ENCODE results near the gene ERN1.

DNA sequence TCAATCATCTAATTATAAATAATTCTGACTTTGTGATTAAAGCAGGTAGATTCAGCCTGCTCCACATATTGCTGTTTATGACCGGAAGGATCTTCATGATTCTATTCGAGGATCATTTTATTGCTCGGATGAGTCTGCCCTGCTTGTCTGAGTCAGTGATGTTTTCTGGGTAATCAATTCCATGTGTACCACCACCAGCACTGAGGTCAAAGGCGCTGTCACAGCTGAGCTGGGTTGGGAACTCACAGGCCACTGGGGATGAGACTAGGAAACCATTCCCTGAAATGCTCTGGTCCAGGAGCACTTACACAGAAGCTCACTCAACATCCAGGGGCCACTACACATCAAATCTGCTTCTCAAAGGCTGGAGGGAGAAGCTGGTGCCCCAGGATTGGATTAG is 30.4 kb upstream of the ERN1 start:
- TF ChIP-seq POLR2AphosphoS5 (IDR thresholded peaks at IDR 0.05): no peak
- TF ChIP-seq, protein P1, sequence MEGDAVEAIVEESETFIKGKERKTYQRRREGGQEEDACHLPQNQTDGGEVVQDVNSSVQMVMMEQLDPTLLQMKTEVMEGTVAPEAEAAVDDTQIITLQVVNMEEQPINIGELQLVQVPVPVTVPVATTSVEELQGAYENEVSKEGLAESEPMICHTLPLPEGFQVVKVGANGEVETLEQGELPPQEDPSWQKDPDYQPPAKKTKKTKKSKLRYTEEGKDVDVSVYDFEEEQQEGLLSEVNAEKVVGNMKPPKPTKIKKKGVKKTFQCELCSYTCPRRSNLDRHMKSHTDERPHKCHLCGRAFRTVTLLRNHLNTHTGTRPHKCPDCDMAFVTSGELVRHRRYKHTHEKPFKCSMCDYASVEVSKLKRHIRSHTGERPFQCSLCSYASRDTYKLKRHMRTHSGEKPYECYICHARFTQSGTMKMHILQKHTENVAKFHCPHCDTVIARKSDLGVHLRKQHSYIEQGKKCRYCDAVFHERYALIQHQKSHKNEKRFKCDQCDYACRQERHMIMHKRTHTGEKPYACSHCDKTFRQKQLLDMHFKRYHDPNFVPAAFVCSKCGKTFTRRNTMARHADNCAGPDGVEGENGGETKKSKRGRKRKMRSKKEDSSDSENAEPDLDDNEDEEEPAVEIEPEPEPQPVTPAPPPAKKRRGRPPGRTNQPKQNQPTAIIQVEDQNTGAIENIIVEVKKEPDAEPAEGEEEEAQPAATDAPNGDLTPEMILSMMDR (IDR thresholded peaks at IDR 0.05; ENCODE audit: poor library complexity, severe bottlenecking): no peak
- no peak for TF ChIP-seq RAD21 (conservative IDR thresholded peaks at IDR 0.05)
- TF ChIP-seq EP300 (conservative IDR thresholded peaks at IDR 0.05; ENCODE audit: poor library complexity, severe bottlenecking): no peak
- no peak for TF ChIP-seq EZH2 (IDR thresholded peaks at IDR 0.05; ENCODE audit: borderline replicate concordance, insufficient read depth, low read length, poor library complexity, severe bottlenecking)
- no peak for TF ChIP-seq SMC3 (conservative IDR thresholded peaks at IDR 0.05; ENCODE audit: poor library complexity)
- TF ChIP-seq TAF1 (IDR thresholded peaks at IDR 0.05; ENCODE audit: low read depth): no peak
- TF ChIP-seq, protein P2, sequence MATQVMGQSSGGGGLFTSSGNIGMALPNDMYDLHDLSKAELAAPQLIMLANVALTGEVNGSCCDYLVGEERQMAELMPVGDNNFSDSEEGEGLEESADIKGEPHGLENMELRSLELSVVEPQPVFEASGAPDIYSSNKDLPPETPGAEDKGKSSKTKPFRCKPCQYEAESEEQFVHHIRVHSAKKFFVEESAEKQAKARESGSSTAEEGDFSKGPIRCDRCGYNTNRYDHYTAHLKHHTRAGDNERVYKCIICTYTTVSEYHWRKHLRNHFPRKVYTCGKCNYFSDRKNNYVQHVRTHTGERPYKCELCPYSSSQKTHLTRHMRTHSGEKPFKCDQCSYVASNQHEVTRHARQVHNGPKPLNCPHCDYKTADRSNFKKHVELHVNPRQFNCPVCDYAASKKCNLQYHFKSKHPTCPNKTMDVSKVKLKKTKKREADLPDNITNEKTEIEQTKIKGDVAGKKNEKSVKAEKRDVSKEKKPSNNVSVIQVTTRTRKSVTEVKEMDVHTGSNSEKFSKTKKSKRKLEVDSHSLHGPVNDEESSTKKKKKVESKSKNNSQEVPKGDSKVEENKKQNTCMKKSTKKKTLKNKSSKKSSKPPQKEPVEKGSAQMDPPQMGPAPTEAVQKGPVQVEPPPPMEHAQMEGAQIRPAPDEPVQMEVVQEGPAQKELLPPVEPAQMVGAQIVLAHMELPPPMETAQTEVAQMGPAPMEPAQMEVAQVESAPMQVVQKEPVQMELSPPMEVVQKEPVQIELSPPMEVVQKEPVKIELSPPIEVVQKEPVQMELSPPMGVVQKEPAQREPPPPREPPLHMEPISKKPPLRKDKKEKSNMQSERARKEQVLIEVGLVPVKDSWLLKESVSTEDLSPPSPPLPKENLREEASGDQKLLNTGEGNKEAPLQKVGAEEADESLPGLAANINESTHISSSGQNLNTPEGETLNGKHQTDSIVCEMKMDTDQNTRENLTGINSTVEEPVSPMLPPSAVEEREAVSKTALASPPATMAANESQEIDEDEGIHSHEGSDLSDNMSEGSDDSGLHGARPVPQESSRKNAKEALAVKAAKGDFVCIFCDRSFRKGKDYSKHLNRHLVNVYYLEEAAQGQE (IDR thresholded peaks at IDR 0.05; ENCODE audit: borderline replicate concordance): no peak

Data from neural cell (in vitro differentiated cells).